Measurements from ENCODE around the gene FOS. TPM values are rescaled to one million over a fixed set of nuclear protein-coding genes. Genes with fewer than 3 reads are reported as not detected.

FOS gene
- total and polyA plus RNA-seq, 5 donors from 2014 or later, result 56.8 to 1,673 (median 119) TPM

DNA sequence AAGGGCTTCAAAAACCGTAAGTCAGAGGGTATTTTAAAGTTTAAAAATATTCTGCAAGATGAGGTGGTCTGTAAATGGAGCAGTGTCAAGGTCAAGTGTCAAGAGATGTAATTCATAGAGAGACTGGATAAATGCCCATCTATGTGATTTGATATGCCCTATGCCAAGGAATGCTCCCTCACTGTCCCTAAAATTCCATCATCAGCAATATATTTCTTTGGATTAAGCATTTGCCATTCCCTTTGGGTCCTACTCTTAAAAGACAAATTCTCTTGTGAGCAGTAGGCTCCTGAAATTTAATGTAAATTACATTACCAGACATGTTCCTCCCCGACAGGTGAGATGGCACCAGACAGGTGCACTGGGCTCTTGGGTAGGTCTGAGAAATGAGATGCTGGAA lies 16.0 kb upstream of the FOS start:
- no peak overlapping the region for H3K27ac Mint-ChIP-seq
- no peak for ATAC-seq (ENCODE audit: low read depth in 2 of 2)
- no peaks in the 10 kb centered on the region for H3K9me3 Mint-ChIP-seq
- H3K4me1 Mint-ChIP-seq, result peaks cover 15 to 26% (median 22%) of the 10 kb centered on the region in 4 donors
- no peaks in the 10 kb centered on the region for H3K9me3 ChIP-seq (ENCODE audit: control insufficient read depth in 2 of 2, low read length in 2 of 2)
- H3K4me3 ChIP-seq (ENCODE audit: low read depth, low read length), result no peak overlapping the region
- H3K4me3 Mint-ChIP-seq, result no peak overlapping the region
- H3K27me3 ChIP-seq (ENCODE audit: control insufficient read depth, insufficient read depth, low read length), result no peaks in the 10 kb centered on the region
- peaks cover 16% of the 10 kb centered on the region for H3K27me3 Mint-ChIP-seq
- H3K36me3 Mint-ChIP-seq, result no peaks in the 10 kb centered on the region
- no peak overlapping the region for H3K27ac ChIP-seq (ENCODE audit: insufficient read depth, low read length, poor library complexity, severe bottlenecking)
- peaks cover 16% of the 10 kb centered on the region for H3K4me1 ChIP-seq (ENCODE audit: control insufficient read depth, insufficient read depth, low read length, poor library complexity, severe bottlenecking)
- DNase-seq, result no peak
- no peaks in the 10 kb centered on the region for H3K36me3 ChIP-seq (ENCODE audit: control insufficient read depth, insufficient read depth, low read length)

DNA sequence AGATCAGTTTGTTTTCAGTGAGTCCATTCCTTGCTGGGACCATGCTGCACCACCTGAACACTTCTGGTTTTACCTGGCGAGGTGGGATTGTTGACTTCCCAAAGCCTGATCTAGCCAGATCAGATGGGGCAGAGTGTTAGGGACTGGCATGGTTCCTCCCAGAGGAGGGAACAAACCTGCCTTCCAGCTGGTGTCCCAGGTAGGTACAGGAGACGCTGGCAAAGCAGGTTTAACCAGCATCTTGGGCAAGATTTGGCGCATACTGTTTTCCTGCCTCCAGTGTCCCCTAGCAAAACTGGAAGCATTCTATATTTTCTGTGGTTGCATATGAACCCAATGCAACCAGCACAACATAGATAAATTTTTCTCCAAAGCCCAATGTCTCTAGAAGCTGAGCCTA lies 14.6 kb upstream of the FOS start:
- Histone ChIP-seq H3K9me3 (ENCODE audit: control insufficient read depth in 2 of 2, low read length in 2 of 2) (no peaks in the 10 kb centered on the region), H3K27me3 (ENCODE audit: control insufficient read depth, insufficient read depth, low read length) (no peaks in the 10 kb centered on the region), H3K27ac (ENCODE audit: insufficient read depth, low read length, poor library complexity, severe bottlenecking) (no peak overlapping the region), H3K4me3 (ENCODE audit: low read depth, low read length) (no peak overlapping the region), H3K4me1 (ENCODE audit: control insufficient read depth, insufficient read depth, low read length, poor library complexity, severe bottlenecking) (peaks cover 7% of the 10 kb centered on the region), H3K36me3 (ENCODE audit: control insufficient read depth, insufficient read depth, low read length) (no peaks in the 10 kb centered on the region)
- Mint-ChIP-seq H3K27ac (peak overlapping the region in 1 of 3 donors; percentile 56), H3K4me1 (peaks cover 15 to 17% (median 17%) of the 10 kb centered on the region in 4 donors), H3K27me3 (peaks cover 22% of the 10 kb centered on the region), H3K9me3 (no peaks in the 10 kb centered on the region), H3K4me3 (no peak overlapping the region), H3K36me3 (no peaks in the 10 kb centered on the region)
- no peak for DNase-seq
- no peak for ATAC-seq (ENCODE audit: low read depth in 2 of 2)

DNA sequence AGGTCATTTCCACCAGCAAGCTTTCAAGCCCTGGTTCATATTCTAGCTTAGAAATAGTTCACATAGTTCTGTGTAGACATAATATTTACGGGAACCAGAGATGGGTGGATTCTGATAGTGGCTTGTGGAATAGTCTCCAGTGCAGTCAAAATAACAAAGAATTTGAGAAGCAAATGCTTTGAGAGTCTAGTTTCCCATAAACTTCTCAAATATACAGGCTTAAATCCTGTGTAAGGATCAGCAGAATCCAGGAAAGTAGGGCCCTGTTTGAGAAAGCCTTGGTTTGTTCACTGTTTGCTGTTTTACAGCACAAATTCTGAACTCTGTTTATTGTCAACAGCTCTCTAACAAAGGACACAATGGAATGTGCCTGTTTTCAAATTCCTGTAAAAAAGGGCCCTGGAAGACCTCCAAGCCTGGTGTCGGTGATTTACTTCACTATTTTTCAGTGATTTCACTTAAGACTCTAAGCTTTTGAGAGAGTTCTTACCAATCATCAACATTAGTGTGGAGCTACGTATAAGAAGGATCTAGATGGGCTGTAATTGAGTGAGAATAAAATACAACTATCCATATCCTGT lies 11.4 kb upstream of the FOS start:
- no peak overlapping the region for H3K27ac Mint-ChIP-seq
- no peaks in the 10 kb centered on the region for H3K9me3 Mint-ChIP-seq
- peaks cover 3% of the 10 kb centered on the region for H3K27me3 ChIP-seq (ENCODE audit: control insufficient read depth, insufficient read depth, low read length)
- H3K27ac ChIP-seq (ENCODE audit: insufficient read depth, low read length, poor library complexity, severe bottlenecking), result no peak overlapping the region
- peaks cover 35% of the 10 kb centered on the region for H3K27me3 Mint-ChIP-seq
- H3K4me3 Mint-ChIP-seq, result no peak overlapping the region
- H3K4me3 ChIP-seq (ENCODE audit: low read depth, low read length), result no peak overlapping the region
- H3K36me3 Mint-ChIP-seq, result no peaks in the 10 kb centered on the region
- no peaks in the 10 kb centered on the region for H3K36me3 ChIP-seq (ENCODE audit: control insufficient read depth, insufficient read depth, low read length)
- peaks cover 0 to 4% (median 2%) of the 10 kb centered on the region in 4 donors for H3K4me1 Mint-ChIP-seq
- H3K4me1 ChIP-seq (ENCODE audit: control insufficient read depth, insufficient read depth, low read length, poor library complexity, severe bottlenecking), result no peaks in the 10 kb centered on the region
- DNase-seq (no peak), ATAC-seq (ENCODE audit: low read depth in 2 of 2) (no peak)
- no peaks in the 10 kb centered on the region for H3K9me3 ChIP-seq (ENCODE audit: control insufficient read depth in 2 of 2, low read length in 2 of 2)

DNA sequence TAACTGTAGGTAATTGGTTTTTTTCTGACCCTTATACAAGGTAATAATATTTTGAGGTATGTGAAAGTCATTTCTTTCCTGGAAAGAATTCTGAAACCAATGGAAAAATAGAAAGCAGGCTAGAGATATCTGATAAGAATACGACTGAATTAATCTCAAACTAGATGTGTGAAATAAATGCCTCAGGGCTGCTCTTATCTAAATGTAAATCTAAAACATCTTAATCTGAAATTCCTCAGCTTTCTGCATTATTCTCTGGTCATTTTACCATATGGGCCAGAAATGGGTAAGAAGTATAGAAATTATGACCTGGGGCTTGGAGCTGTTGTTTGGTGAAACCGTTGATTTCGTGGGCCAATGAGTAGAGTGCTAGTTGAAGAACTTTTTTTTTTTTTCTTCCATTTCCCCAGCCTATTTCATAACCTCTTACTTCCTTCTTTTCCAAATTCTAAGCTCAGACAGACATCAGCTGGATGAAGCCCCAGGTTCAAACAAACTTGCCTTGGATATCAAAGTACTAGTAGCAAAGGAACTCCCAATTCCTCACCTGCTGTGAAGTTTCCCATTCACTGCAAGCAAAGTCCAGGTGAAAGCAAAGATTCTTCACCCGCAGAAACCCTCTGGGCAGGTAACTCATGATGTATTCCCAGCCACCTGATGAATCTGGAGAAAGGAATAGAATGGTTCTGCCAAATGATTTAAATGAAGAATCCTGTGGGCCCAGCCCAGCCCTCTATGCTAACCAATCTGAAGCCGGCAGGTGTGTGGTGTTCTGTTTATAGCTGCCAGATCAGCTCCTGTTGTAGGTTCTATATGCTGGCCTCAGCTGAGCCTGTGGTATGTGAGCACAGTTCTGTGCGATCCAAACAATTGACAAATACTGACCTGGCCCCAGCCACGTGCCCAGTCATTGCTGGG lies 9.7 kb upstream of the FOS start:
- Mint-ChIP-seq H3K36me3 (no peaks in the 10 kb centered on the region), H3K9me3 (no peaks in the 10 kb centered on the region), H3K27me3 (peaks cover 46% of the 10 kb centered on the region), H3K4me3 (peak overlapping the region in 1 of 4 donors; percentile 29), H3K27ac (peak overlapping the region in 2 of 3 donors; percentile 9 to 62), H3K4me1 (peaks cover 0 to 4% (median 0%) of the 10 kb centered on the region in 4 donors)
- ATAC-seq (ENCODE audit: low read depth in 2 of 2), result no peak
- H3K36me3 ChIP-seq (ENCODE audit: control insufficient read depth, insufficient read depth, low read length), result no peaks in the 10 kb centered on the region
- H3K4me3 ChIP-seq (ENCODE audit: low read depth, low read length), result no peak overlapping the region
- DNase-seq, result no peak
- H3K4me1 ChIP-seq (ENCODE audit: control insufficient read depth, insufficient read depth, low read length, poor library complexity, severe bottlenecking), result no peaks in the 10 kb centered on the region
- no peak overlapping the region for H3K27ac ChIP-seq (ENCODE audit: insufficient read depth, low read length, poor library complexity, severe bottlenecking)
- peaks cover 13% of the 10 kb centered on the region for H3K27me3 ChIP-seq (ENCODE audit: control insufficient read depth, insufficient read depth, low read length)
- H3K9me3 ChIP-seq (ENCODE audit: control insufficient read depth in 2 of 2, low read length in 2 of 2), result no peaks in the 10 kb centered on the region

DNA sequence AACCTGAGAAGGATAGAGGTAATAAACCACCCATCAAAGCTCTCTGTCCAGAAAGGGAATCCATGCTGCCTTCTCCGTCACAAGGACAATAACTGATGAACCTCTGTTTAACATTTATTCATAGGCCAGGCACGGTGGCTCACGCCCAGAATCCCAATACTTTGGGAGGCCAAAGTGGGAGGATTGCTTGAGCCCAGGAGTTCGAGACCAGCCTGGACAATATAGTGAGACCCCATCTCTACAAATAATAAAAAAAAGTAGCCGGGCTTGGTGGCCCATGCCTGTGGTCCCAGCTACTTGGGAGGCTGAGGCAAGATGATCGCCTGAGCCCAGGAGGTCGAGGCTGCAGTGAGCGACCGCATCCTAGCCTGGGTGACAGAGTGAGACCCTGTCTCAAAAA lies 7.1 kb upstream of the FOS start:
- peaks cover 0 to 6% (median 4%) of the 10 kb centered on the region in 4 donors for H3K4me1 Mint-ChIP-seq
- H3K36me3 Mint-ChIP-seq, result no peaks in the 10 kb centered on the region
- peaks cover 29% of the 10 kb centered on the region for H3K27me3 ChIP-seq (ENCODE audit: control insufficient read depth, insufficient read depth, low read length)
- no peak overlapping the region for H3K4me3 Mint-ChIP-seq
- ATAC-seq (ENCODE audit: low read depth in 2 of 2) (no peak), DNase-seq (no peak)
- no peaks in the 10 kb centered on the region for H3K9me3 Mint-ChIP-seq
- H3K4me3 ChIP-seq (ENCODE audit: low read depth, low read length), result no peak overlapping the region
- no peak overlapping the region for H3K27ac Mint-ChIP-seq
- H3K27ac ChIP-seq (ENCODE audit: insufficient read depth, low read length, poor library complexity, severe bottlenecking), result no peak overlapping the region
- no peaks in the 10 kb centered on the region for H3K9me3 ChIP-seq (ENCODE audit: control insufficient read depth in 2 of 2, low read length in 2 of 2)
- peaks cover under 1% of the 10 kb centered on the region for H3K4me1 ChIP-seq (ENCODE audit: control insufficient read depth, insufficient read depth, low read length, poor library complexity, severe bottlenecking)
- peaks cover 65% of the 10 kb centered on the region for H3K27me3 Mint-ChIP-seq
- H3K36me3 ChIP-seq (ENCODE audit: control insufficient read depth, insufficient read depth, low read length), result no peaks in the 10 kb centered on the region

DNA sequence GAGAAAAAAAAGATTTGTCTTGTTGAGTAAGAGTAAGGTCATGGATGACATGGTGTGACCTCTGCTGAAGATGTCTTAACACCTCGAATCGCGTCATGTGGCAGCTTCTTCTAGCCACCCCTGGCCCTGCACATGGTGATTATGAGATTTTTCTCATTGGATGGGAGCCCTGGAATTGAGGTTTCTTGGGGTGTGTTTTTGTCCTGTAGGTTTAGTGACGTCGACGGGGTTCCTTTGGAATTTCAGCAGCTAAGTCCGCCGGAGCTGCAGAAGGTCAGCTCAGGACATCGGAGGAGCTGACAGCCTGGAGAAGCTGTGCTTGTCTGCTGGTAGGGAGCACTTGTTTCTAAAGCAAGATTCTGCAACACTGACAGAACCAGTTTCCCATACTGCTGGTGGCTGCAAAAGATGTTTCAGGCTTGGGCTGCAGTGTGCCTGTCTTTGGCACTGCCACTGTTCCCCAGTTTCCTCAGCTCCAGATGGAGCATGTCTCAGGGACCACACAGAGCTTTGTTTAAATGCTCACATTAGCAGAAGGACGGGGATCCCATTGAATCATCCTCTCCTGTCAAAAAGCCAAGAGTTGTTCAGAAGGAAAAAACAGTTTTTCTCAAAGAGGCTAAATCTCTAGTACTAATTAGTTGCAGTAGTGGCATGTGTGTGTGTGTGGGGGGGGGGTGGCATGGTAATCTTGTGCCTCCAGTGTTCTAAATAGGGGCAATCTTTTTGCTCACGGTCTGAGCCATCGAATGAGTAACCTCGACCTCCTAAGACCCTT lies 5.2 kb upstream of the FOS start:
- Histone ChIP-seq H3K27ac (ENCODE audit: insufficient read depth, low read length, poor library complexity, severe bottlenecking) (no peak overlapping the region), H3K9me3 (ENCODE audit: control insufficient read depth in 2 of 2, low read length in 2 of 2) (no peaks in the 10 kb centered on the region), H3K4me3 (ENCODE audit: low read depth, low read length) (no peak overlapping the region), H3K36me3 (ENCODE audit: control insufficient read depth, insufficient read depth, low read length) (no peaks in the 10 kb centered on the region), H3K4me1 (ENCODE audit: control insufficient read depth, insufficient read depth, low read length, poor library complexity, severe bottlenecking) (peaks cover 18% of the 10 kb centered on the region), H3K27me3 (ENCODE audit: control insufficient read depth, insufficient read depth, low read length) (peaks cover 31% of the 10 kb centered on the region)
- peaks cover 7 to 19% (median 11%) of the 10 kb centered on the region in 4 donors for H3K4me1 Mint-ChIP-seq
- peaks cover 72% of the 10 kb centered on the region for H3K27me3 Mint-ChIP-seq
- ATAC-seq (ENCODE audit: low read depth in 2 of 2) (no peak), DNase-seq (no peak)
- no peaks in the 10 kb centered on the region for H3K36me3 Mint-ChIP-seq
- peak overlapping the region in 1 of 4 donors; percentile 37 for H3K4me3 Mint-ChIP-seq
- H3K27ac Mint-ChIP-seq, result no peak overlapping the region
- peaks cover 0 to 2% (median 0%) of the 10 kb centered on the region in 7 donors for H3K9me3 Mint-ChIP-seq

DNA sequence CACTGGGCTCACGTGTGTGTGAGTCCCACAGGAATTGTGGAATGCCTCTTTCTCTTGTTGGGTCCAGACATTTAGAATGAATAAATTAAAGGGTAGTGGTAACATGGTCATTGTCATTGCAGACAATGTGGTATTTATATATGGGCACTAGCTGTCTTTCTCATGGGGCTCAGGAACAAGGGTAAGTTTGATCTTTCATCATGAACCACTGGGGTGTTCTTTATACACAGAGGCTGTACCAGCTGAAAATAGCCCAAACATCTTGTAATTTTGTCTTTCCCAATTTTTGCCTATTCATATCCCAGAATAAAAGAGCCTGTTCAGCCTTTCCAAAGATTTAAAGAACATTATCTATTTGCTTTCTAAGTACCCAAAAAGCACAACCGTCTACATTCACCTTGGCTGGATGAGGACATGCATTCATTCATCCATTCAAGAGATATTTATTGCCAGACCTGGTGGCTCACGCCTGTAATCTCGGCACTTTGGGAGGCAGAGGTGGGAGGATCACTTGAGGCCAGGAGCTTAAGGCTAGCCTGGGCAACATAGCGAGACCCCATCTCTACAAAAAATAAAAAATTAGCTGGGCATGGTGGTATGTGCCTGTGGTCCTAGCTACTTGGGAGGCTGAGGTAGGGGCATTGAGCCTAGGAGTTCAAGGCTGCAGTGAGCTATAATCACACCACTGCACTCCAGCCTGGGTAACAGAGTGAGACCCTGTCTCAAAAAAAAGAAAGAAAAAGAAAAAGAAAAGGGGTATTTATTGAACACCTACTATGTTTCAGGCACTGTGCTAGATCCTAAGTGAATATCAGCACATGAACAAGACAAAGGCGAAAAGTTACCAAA lies 4.4 kb upstream of the FOS start:
- no peak overlapping the region for H3K4me3 ChIP-seq (ENCODE audit: low read depth, low read length)
- Mint-ChIP-seq H3K27ac (peak overlapping the region in 1 of 3 donors; percentile 52), H3K4me1 (peaks cover 7 to 24% (median 13%) of the 10 kb centered on the region in 4 donors), H3K36me3 (peaks cover 1% of the 10 kb centered on the region), H3K27me3 (peaks cover 72% of the 10 kb centered on the region), H3K4me3 (peak overlapping the region in 1 of 4 donors; percentile 37), H3K9me3 (peaks cover 0 to 2% (median 0%) of the 10 kb centered on the region in 7 donors)
- ATAC-seq (ENCODE audit: low read depth in 2 of 2) (no peak), DNase-seq (no peak)
- peaks cover 31% of the 10 kb centered on the region for H3K27me3 ChIP-seq (ENCODE audit: control insufficient read depth, insufficient read depth, low read length)
- H3K4me1 ChIP-seq (ENCODE audit: control insufficient read depth, insufficient read depth, low read length, poor library complexity, severe bottlenecking), result peaks cover 23% of the 10 kb centered on the region
- no peaks in the 10 kb centered on the region for H3K9me3 ChIP-seq (ENCODE audit: control insufficient read depth in 2 of 2, low read length in 2 of 2)
- no peak overlapping the region for H3K27ac ChIP-seq (ENCODE audit: insufficient read depth, low read length, poor library complexity, severe bottlenecking)
- H3K36me3 ChIP-seq (ENCODE audit: control insufficient read depth, insufficient read depth, low read length), result no peaks in the 10 kb centered on the region
